Left ventricle myocardium superior (tissue), 1 donor: ENCODE measurements around the gene SAV1. TPM values are rescaled to one million over a fixed set of nuclear protein-coding genes. Genes with fewer than 3 reads are reported as not detected.

Experiments
- ATAC-seq: fragments of 200-7000 bp; cut with Tn5 transposase; one replicate; pipeline ENCODE4 v1.9.1; 2020; ENCODE audit warnings: mild to moderate bottlenecking, moderate library complexity
- DNase-seq: peaks from one replicate; pipeline ENCODE4 v3.0.0-alpha.2; 2020
- intact Hi-C: fragments of 100-400 bp; cut with micrococcal nuclease; formaldehyde crosslinking; loops from one replicate; pipeline ENCODE4 v1.11.0; 2022
- total RNA-seq: library from RNA; stranded (reverse); fragmentation: NEBNext Ultra II Directional; extraction: Animal tissue kit (Norgen Biotek cat#: 25700); gene quantifications from one replicate; pipeline ENCODE4 v1.2.1, GENCODE V29; 2021
- donor health status: DM: no; HTN: yes; CAD: no; lungs with severe emphysema.

Gene SAV1
- total RNA-seq, 1 donor from 2014 or later: 26.2 TPM

DNA sequence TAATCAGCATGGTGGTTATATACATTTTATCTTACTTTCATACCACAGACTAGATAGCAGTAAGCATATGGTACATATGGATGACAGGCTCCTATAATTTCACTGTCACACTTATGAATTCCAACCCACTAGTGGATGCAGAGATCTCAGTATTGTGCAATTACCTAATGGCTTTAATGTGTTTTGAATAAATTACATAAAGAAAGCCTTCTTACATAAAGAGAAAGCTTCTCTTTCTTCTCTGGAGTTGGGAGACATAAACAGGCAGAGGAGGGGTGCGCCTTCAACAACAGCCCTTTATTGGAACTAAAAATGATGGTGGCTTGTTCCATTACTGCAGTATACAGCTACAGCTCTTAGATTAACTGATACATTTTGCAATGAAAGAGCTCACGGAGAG lies 52.6 kb downstream of the SAV1 start:
- no peak for ATAC-seq
- intact Hi-C loops: no loop called here
- no peak for DNase-seq

DNA sequence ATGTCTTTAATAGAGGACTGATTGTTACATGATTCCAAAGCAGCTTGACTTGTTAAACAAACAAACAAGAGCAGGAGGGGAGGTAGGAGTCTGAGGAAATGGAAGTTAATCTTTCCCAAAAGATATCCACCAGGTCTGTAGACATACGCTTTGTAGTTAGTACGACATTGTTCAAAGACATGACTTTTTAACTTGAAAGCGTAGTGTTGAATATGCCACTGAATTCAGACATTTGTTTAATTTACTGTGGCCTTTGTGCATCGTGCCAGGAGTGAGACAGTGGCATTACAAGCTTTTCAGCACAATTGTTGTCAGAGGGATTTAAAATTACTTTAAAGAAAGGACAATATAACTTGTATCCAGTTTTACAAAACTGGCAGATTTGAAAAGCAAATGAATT lies 53.0 kb downstream of the SAV1 start:
- no peak for ATAC-seq
- DNase-seq: no peak
- intact Hi-C loops: no loop called here

GRCh38 chr14:50612806-50613205 lies 55.3 kb downstream of the SAV1 start:
- ATAC-seq: no peak
- no peak for DNase-seq
- intact Hi-C loops: no loop called here

GRCh38 chr14:50610465-50610864 lies 57.6 kb downstream of the SAV1 start:
- intact Hi-C loops: no loop called here
- ATAC-seq (no peak), DNase-seq (no peak)

- intact Hi-C loops: no loop called here
- DNase-seq: no peak
- no peak for ATAC-seq
These were observed 59.7 kb downstream of the SAV1 start for GRCh38 chr14:50608302-50608851.

DNA sequence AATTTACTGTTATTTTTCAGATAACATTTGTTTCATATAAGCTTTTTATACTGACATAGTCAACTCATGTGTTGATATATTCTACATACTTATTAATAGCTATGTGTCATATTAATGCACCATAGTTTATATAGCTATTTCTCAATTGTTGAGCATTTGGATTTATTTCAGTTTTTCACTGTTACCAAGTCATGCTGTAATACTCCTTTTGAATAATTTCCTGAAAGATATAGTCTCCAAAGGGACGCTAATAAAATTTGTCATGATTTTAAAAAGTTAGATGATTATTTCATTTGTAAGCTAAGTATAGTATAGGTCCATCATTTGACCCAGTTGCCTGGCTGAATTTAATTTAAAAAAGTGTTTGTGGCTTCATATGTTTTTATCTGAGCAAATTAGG lies 60.3 kb downstream of the SAV1 start:
- DNase-seq (no peak), ATAC-seq (no peak)
- intact Hi-C loops: no loop called here

DNA sequence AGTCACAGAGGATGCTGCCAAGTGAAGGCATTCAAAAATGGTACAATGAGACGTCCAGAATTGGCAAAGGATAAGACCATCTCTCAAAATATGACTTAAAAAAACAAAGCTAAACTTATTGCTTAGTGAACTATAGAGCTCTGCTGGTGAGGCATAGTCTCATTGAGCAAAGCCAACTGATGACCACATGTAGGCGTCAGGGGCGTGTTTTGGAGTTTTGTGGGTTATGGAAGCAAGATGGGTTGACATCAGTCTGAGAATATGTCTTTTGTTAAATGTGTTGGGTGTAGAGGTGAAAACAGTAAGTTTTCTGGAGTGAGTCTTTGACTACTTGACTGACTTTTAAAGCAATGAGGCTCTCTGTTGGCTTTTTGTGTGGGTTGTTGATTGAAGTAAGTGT lies 60.9 kb downstream of the SAV1 start:
- ATAC-seq (no peak), DNase-seq (no peak)
- intact Hi-C loops: no loop called here

DNA sequence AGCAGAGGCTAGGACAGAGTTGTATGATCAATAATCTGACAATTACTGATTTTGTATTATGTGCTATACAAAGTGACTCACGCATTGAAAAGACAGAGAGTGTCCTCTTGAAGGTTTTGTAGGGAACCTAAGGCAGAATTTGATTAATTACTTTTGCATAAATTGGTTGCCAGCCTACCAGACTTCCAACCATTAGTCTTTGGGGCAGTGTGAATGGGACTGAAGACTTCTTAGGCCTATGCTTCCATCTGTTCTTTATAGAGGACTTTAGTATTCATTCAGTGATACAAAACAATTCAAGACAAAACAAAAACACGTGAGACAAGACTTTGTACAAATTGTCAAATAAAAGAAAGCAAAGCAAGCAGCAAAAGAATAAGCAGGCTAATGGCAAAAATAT lies 61.6 kb downstream of the SAV1 start:
- intact Hi-C loops: no loop called here
- no peak for ATAC-seq
- no peak for DNase-seq

DNA sequence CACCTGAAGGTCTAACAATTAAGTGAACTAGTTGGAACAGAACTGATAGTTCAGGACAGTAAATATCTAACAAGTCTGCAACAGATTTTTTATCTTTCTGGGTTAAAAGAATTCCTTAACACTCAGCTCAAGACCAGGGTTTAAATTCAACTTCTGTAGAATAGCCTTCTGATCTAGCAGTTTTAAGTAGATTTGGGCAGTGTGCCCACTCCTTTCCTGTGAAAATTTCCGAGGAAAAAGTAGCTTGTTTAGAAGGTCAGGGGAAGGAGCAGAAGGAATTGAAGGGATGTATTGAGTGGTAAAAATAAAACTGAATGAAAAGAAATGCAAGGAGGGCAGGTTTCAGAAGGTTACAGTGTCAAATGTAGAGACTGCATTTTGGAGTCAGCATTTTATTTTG lies 62.3 kb downstream of the SAV1 start:
- ATAC-seq (no peak), DNase-seq (no peak)
- intact Hi-C loops: no loop called here

DNA sequence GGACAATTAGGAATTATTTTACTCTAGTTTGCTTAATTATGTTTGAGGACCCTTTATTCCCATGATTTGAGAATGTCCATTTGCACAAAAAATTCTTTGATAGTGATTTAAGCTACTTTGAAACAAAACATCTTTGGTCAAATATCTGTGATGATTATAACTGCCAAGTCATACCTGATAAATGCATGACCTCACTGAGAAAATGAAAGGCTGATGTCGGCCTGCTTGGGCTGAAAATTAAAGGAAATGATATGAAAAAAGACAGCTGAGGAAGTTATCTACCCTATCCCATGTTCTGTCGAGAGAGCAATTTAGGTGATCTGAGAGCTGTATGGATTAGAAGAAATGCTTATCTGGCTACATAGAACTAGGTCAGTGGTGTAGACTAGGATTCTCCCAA lies 64.5 kb downstream of the SAV1 start:
- DNase-seq (no peak), ATAC-seq (no peak)
- intact Hi-C loops: loop anchor here (5.0 kb wide), 1 partner anchor 174 kb away; no protein-coding TSS in a partner anchor

- no peak for ATAC-seq
- intact Hi-C loops: loop anchor here (5.0 kb wide), 1 partner anchor 175 kb away; no protein-coding TSS in a partner anchor
These were observed 66.1 kb downstream of the SAV1 start for GRCh38 chr14:50602035-50602434.

GRCh38 chr14:50601394-50601793 lies 66.7 kb downstream of the SAV1 start:
- DNase-seq (no peak), ATAC-seq (no peak)
- intact Hi-C loops: loop anchor here (5.0 kb wide), 1 partner anchor 176 kb away; no protein-coding TSS in a partner anchor

More at GRCh38 chr14:50602035-50602434, 66.1 kb downstream of the SAV1 start:
- no peak for DNase-seq

DNA sequence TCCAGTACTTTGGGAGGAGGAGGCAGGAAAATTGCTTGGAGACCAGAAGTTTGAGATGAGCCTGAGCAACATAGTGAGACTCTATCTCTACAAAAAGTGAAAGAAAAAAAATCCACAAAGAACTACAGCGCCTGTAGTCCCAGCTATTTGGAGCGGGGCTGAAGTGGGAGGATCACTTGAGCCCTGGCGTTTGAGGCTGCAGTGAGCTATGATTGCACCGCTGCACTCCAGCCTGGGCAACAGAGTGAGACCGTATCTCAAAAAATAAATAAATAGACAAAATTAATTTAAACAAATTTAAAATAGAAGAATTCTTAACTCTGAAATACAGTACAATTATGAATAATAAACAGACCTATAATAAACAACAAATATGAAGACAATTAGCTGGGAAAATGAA lies 67.3 kb downstream of the SAV1 start:
- DNase-seq (peak; percentile 34), ATAC-seq (peak; percentile 56)
- intact Hi-C loops: loop anchor here (5.0 kb wide), 1 partner anchor 176 kb away; no protein-coding TSS in a partner anchor

DNA sequence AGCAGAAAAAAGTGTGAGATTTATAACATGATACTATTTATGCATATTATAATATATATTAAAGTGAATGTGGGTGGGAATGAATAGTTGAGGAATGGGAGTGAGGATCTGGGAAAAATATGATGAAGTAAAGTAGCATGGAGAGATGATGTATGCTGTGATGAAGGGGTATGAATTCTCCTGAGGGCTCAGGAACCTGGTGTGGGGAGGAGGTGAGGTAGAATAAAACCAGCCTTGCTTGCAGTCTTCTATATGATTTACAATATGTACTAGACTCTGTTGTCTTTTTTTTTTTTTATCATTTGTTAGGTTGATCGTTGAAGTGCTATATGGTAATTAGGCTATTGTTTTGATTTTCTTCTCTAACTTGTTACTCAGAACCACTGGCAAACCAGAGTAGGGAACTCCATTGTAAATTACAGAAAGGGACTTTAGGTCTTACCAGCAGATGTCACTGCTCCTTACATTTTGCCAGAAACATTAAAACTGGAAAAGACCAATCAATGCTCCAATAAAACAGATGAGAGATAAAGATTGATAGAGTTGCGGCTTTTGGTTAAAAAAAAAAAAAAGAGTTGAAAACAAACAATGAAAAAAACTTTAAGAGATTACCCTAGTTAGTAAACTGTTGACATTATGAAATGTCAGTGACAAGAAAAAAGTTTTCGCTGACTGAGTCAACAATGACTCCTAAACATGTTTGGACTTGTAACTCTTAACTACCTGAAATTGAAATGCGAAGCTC lies 68.2 kb downstream of the SAV1 start:
- intact Hi-C loops: loop anchor here (5.0 kb wide), 1 partner anchor 177 kb away; no protein-coding TSS in a partner anchor
- DNase-seq (no peak), ATAC-seq (peak; percentile 54)

DNA sequence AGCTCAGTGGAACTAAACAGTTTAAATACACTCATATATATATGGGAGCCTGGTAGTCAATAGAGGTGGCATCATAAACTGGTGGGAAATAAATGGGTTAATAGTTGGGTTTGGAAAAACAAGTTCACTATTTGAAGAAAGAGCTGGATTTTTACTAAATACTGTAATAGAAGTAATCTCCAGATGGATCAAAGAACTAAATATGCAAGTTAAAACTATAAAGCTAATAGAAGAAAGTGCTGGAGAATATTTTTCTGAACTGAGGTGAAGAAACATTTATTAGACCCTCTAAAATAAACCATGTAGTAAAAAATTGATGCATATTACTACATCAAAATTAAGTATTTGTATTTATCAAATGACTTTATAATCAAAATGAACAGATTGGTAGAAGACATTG lies 69.3 kb downstream of the SAV1 start:
- DNase-seq (no peak), ATAC-seq (no peak)
- intact Hi-C loops: no loop called here

DNA sequence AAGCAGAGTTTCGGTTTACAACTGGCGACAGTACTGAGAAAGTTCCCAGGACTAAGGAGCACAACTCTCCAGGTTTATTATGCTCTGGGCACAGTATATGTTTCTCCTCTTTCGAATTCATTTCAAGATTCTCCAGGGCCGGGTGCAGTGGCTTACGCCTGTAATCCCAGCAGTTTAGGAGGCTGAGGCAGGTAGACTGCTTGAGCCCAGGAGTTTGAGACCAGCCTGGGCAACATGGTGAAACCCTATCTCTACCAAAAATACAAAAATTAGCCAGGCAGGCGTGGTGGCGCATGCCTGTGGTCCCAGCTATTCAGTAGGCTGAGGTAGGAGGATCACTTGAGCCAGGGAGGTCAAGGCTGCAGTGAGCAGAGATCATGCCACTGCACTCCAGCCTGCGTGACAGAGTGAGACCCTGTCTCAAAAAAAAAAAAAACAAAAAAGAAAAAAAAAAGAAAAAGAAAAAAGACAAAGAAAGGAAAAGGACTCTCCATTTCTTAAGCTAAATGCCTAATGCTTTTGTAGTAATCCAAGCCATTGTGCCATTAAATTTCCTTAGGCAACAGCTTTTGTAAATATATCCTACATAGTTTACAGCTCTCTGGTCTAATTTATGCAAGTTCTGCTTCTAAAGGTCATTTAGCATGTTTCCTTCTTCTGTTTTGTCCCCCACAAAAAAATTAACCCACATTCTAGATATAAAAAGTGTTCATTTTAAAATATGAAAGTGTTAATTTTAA lies 73.4 kb downstream of the SAV1 start:
- ATAC-seq (no peak), DNase-seq (no peak)
- intact Hi-C loops: no loop called here

DNA sequence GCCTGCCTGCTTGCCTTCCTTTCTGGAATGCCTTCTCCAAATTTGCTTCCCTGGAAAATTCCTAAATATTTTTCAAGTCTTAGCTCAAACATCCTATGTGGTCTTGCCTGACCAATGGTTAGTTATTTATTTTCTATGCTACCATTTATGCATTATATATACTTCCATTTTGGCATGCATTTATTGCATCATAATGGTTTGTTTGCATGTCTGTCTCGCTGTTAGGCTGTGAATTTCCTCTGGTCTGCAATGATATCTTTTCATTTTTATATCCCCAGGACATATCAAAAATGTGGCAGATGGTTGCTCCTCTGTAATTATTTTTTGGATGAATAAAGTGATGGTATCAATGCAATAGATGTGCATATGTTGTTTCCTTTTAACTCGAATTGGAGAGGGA lies 77.6 kb downstream of the SAV1 start:
- no peak for DNase-seq
- no peak for ATAC-seq
- intact Hi-C loops: no loop called here
